Measurements from ENCODE around the gene C3orf33. TPM values are rescaled to one million over a fixed set of nuclear protein-coding genes. Genes with fewer than 3 reads are reported as not detected.

Gene C3orf33
- total and polyA plus RNA-seq, 2 experiments from 2014 or later = 3.5 to 4.7 TPM

DNA sequence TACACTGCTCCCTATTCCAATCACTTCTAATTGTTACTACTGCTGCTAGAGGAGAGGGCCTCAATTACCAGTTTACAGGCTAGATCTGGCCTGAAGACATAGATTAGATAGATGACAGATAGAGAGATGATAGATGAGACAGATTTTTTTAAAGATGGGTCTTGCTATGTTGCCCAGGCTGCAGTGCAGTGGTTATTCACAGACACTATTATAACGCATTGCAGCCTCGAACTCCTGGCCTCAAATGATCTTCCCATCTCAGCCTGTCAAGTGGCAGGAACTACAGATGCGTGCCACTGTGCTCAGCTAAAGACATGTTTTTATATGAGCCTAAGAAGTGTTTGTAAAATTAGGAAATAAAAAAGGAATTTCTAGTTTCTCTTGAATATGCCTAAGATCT is 41.9 kb upstream of the C3orf33 start (continued):
- TF ChIP-seq ZNF114 (CRISPR knock-in tag; IDR thresholded peaks at IDR 0.05) (no peak), ZNF331 (CRISPR knock-in tag; IDR thresholded peaks at IDR 0.05; ENCODE audit: low read depth) (no peak)

DNA sequence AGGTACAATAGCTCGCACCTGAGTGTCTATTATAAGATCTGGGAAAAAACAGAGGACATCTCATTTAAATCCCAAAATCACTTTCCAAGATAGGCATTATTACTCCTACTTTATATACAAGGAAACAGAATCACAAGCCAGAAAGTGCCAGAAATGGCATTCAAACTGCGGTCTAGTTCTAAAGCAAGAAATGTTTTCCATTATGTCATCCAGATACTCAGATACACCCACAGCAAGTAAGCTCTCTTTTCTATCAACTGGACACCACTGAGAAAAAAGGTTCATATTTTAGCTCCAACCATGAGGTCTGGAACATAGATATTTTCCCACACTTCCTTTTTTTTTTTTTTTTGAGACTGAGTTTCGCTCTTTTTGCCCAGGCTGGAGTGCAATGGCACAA is 40.0 kb upstream of the C3orf33 start:
- Histone ChIP-seq H3K9me2 (ENCODE audit: insufficient read depth) (no peaks in the 10 kb centered on the region), H3K79me2 (replicated peaks; ENCODE audit: insufficient read depth) (peaks cover 61% of the 10 kb centered on the region), H3K4me2 (no peak overlapping the region), H3F3A (replicated peaks; ENCODE audit: low read depth) (no peaks in the 10 kb centered on the region), H3K27ac (ENCODE audit: low read depth) (no peak overlapping the region), H3K4me1 (ENCODE audit: insufficient read depth) (no peaks in the 10 kb centered on the region), H3K36me3 (ENCODE audit: insufficient read depth) (no peaks in the 10 kb centered on the region), H2AFZ (no peak overlapping the region), H3K27me3 (ENCODE audit: insufficient read depth) (no peaks in the 10 kb centered on the region), H4K20me1 (replicated peaks; ENCODE audit: insufficient read depth) (peaks cover 14% of the 10 kb centered on the region), H3K4me3 (no peak overlapping the region)
- DNase-seq (ENCODE audit: low spot score) (no peak), ATAC-seq (no peak)
- H3K4me3 Mint-ChIP-seq = no peak overlapping the region
- peaks cover 2% of the 10 kb centered on the region for H3K27me3 Mint-ChIP-seq (ENCODE audit: insufficient read depth, low read depth, poor library complexity)
- no peaks in the 10 kb centered on the region for H3K9me3 Mint-ChIP-seq
- H3K4me1 Mint-ChIP-seq = no peaks in the 10 kb centered on the region
- H3K27ac Mint-ChIP-seq = no peak overlapping the region
- H3K36me3 Mint-ChIP-seq (ENCODE audit: low read depth) = peaks cover 8% of the 10 kb centered on the region; the same call in 2 of the 3 replicates
- TF ChIP-seq ZNF331 (CRISPR knock-in tag; IDR thresholded peaks at IDR 0.05; ENCODE audit: low read depth) = no peak
- TF ChIP-seq, protein P1, sequence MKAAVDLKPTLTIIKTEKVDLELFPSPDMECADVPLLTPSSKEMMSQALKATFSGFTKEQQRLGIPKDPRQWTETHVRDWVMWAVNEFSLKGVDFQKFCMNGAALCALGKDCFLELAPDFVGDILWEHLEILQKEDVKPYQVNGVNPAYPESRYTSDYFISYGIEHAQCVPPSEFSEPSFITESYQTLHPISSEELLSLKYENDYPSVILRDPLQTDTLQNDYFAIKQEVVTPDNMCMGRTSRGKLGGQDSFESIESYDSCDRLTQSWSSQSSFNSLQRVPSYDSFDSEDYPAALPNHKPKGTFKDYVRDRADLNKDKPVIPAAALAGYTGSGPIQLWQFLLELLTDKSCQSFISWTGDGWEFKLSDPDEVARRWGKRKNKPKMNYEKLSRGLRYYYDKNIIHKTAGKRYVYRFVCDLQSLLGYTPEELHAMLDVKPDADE (IDR thresholded peaks at IDR 0.05) = no peak
- TF ChIP-seq JUNB (IDR thresholded peaks at IDR 0.05; ENCODE audit: unreplicated experiment) = no peak
- TF ChIP-seq, protein P2, sequence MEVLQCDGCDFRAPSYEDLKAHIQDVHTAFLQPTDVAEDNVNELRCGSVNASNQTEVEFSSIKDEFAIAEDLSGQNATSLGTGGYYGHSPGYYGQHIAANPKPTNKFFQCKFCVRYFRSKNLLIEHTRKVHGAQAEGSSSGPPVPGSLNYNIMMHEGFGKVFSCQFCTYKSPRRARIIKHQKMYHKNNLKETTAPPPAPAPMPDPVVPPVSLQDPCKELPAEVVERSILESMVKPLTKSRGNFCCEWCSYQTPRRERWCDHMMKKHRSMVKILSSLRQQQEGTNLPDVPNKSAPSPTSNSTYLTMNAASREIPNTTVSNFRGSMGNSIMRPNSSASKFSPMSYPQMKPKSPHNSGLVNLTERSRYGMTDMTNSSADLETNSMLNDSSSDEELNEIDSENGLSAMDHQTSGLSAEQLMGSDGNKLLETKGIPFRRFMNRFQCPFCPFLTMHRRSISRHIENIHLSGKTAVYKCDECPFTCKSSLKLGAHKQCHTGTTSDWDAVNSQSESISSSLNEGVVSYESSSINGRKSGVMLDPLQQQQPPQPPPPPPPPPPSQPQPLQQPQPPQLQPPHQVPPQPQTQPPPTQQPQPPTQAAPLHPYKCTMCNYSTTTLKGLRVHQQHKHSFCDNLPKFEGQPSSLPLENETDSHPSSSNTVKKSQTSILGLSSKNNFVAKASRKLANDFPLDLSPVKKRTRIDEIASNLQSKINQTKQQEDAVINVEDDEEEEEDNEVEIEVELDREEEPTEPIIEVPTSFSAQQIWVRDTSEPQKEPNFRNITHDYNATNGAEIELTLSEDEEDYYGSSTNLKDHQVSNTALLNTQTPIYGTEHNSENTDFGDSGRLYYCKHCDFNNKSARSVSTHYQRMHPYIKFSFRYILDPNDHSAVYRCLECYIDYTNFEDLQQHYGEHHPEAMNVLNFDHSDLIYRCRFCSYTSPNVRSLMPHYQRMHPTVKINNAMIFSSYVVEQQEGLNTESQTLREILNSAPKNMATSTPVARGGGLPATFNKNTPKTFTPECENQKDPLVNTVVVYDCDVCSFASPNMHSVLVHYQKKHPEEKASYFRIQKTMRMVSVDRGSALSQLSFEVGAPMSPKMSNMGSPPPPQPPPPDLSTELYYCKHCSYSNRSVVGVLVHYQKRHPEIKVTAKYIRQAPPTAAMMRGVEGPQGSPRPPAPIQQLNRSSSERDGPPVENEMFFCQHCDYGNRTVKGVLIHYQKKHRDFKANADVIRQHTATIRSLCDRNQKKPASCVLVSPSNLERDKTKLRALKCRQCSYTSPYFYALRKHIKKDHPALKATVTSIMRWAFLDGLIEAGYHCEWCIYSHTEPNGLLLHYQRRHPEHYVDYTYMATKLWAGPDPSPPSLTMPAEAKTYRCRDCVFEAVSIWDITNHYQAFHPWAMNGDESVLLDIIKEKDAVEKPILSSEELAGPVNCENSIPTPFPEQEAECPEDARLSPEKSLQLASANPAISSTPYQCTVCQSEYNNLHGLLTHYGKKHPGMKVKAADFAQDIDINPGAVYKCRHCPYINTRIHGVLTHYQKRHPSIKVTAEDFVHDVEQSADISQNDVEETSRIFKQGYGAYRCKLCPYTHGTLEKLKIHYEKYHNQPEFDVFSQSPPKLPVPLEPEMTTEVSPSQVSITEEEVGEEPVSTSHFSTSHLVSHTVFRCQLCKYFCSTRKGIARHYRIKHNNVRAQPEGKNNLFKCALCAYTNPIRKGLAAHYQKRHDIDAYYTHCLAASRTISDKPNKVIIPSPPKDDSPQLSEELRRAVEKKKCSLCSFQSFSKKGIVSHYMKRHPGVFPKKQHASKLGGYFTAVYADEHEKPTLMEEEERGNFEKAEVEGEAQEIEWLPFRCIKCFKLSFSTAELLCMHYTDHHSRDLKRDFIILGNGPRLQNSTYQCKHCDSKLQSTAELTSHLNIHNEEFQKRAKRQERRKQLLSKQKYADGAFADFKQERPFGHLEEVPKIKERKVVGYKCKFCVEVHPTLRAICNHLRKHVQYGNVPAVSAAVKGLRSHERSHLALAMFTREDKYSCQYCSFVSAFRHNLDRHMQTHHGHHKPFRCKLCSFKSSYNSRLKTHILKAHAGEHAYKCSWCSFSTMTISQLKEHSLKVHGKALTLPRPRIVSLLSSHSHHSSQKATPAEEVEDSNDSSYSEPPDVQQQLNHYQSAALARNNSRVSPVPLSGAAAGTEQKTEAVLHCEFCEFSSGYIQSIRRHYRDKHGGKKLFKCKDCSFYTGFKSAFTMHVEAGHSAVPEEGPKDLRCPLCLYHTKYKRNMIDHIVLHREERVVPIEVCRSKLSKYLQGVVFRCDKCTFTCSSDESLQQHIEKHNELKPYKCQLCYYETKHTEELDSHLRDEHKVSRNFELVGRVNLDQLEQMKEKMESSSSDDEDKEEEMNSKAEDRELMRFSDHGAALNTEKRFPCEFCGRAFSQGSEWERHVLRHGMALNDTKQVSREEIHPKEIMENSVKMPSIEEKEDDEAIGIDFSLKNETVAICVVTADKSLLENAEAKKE (CRISPR knock-in tag; IDR thresholded peaks at IDR 0.05) = no peak
- no peak for TF ChIP-seq EZH2 (IDR thresholded peaks at IDR 0.05; ENCODE audit: low read depth, unreplicated experiment)
- TF ChIP-seq, protein P3, sequence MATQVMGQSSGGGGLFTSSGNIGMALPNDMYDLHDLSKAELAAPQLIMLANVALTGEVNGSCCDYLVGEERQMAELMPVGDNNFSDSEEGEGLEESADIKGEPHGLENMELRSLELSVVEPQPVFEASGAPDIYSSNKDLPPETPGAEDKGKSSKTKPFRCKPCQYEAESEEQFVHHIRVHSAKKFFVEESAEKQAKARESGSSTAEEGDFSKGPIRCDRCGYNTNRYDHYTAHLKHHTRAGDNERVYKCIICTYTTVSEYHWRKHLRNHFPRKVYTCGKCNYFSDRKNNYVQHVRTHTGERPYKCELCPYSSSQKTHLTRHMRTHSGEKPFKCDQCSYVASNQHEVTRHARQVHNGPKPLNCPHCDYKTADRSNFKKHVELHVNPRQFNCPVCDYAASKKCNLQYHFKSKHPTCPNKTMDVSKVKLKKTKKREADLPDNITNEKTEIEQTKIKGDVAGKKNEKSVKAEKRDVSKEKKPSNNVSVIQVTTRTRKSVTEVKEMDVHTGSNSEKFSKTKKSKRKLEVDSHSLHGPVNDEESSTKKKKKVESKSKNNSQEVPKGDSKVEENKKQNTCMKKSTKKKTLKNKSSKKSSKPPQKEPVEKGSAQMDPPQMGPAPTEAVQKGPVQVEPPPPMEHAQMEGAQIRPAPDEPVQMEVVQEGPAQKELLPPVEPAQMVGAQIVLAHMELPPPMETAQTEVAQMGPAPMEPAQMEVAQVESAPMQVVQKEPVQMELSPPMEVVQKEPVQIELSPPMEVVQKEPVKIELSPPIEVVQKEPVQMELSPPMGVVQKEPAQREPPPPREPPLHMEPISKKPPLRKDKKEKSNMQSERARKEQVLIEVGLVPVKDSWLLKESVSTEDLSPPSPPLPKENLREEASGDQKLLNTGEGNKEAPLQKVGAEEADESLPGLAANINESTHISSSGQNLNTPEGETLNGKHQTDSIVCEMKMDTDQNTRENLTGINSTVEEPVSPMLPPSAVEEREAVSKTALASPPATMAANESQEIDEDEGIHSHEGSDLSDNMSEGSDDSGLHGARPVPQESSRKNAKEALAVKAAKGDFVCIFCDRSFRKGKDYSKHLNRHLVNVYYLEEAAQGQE (IDR thresholded peaks at IDR 0.05; ENCODE audit: unreplicated experiment) = no peak
- no peak for TF ChIP-seq NANOG (IDR thresholded peaks at IDR 0.05; ENCODE audit: borderline replicate concordance)
- no peak for TF ChIP-seq ZNF114 (CRISPR knock-in tag; IDR thresholded peaks at IDR 0.05)
- TF ChIP-seq EZH2phosphoT487 (IDR thresholded peaks at IDR 0.05; ENCODE audit: unreplicated experiment) = no peak
- no peak for TF ChIP-seq POLR2AphosphoS5 (IDR thresholded peaks at IDR 0.05; ENCODE audit: low read depth)
- no peak for TF ChIP-seq STAT1 (IDR thresholded peaks at IDR 0.05; ENCODE audit: unreplicated experiment)
- no peak for TF ChIP-seq CREB1 (CRISPR knock-in tag; IDR thresholded peaks at IDR 0.05; ENCODE audit: low read depth)
- TF ChIP-seq, protein P4, sequence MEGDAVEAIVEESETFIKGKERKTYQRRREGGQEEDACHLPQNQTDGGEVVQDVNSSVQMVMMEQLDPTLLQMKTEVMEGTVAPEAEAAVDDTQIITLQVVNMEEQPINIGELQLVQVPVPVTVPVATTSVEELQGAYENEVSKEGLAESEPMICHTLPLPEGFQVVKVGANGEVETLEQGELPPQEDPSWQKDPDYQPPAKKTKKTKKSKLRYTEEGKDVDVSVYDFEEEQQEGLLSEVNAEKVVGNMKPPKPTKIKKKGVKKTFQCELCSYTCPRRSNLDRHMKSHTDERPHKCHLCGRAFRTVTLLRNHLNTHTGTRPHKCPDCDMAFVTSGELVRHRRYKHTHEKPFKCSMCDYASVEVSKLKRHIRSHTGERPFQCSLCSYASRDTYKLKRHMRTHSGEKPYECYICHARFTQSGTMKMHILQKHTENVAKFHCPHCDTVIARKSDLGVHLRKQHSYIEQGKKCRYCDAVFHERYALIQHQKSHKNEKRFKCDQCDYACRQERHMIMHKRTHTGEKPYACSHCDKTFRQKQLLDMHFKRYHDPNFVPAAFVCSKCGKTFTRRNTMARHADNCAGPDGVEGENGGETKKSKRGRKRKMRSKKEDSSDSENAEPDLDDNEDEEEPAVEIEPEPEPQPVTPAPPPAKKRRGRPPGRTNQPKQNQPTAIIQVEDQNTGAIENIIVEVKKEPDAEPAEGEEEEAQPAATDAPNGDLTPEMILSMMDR (conservative IDR thresholded peaks at IDR 0.05; ENCODE audit: low read depth in 2 of 2) = no peak

Data from GM23338 (cell line).